ENCODE measurements around the gene ZNF354B. TPM values are rescaled to one million over a fixed set of nuclear protein-coding genes. Genes with fewer than 3 reads are reported as not detected.

Gene ZNF354B
- total and polyA plus RNA-seq, 2 of the 8 experiments (the other 6 are each of a cell fraction or from before 2014, with no cell fraction given) = 5.0 to 10.8 TPM

DNA sequence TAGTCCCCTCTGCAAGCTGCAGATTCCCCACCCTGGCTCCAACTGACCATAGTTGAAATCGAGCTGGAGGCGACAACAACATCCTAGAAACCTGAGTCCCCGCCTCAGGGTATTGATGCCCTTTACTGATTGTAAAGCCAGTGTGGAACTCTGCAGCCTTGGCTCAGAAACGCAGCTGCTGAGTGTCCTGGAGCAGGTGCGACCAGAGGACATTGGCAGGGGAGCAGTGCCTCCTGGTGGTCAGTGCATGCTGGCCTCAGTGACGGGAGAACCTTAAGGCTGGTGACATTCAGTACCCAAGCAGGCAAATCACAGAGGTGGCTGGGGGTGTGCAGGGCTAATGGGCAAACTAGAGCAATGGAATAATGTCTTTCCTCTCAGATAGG, 20.4 kb upstream of the ZNF354B start:
- H3K23me2 ChIP-seq (ENCODE audit: low read depth, low read length) = no peaks in the 10 kb centered on the region
- no peak overlapping the region for H4K8ac ChIP-seq (ENCODE audit: extremely low read depth, insufficient read depth, low read length)
- H3K36me3 ChIP-seq (ENCODE audit: control insufficient read depth in 2 of 4, insufficient read depth in 4 of 4, low read length in 3 of 4) = no peaks in the 10 kb centered on the region
- no peak for FAIRE-seq
- no peak overlapping the region for H3K9ac ChIP-seq (replicated peaks in 1 of 4; ENCODE audit: extremely low read depth in 1 of 4, low read depth in 3 of 4, low read length in 3 of 4)
- no peak overlapping the region for H3K27ac ChIP-seq (ENCODE audit: low read depth, low read length)
- H3K18ac ChIP-seq (ENCODE audit: extremely low read depth, low read length) = no peak overlapping the region
- peaks cover 5 to 33% of the 10 kb centered on the region in 2 experiments; a peak in 3 of 4 replicates for H3K9me3 ChIP-seq (ENCODE audit: insufficient read depth in 2 of 2, low read depth in 1 of 2, low read length in 1 of 2)
- no peak overlapping the region for H3K4ac ChIP-seq (replicated peaks; ENCODE audit: insufficient read length, low read depth, low read length)
- H2BK120ac ChIP-seq (replicated peaks; ENCODE audit: low read depth, low read length) = no peak overlapping the region
- H2BK20ac ChIP-seq (ENCODE audit: low read length) = no peak overlapping the region
- 68% methylated on average over 5 of the region's 6 CpGs; no CpG with 5 or more reads in 1 of the 2 experiments for WGBS, 2 experiments (ENCODE audit: extremely low coverage in 1 of 2, insufficient coverage in 1 of 2, insufficient read length in 1 of 2, insufficient replicate concordance in 2 of 2, low coverage in 1 of 2, low lambda C conversion rate in 2 of 2, missing lambda C conversion rate in 1 of 2)
- ChIA-PET POLR2A (ENCODE audit: partially characterized antibody) (no interaction called here), CTCF (ENCODE audit: partially characterized antibody) (interaction anchor here (0.7 to 2.2 kb wide), 8 partner anchors 10 to 1835 kb away, joined by 3 to 6 read pairs (median 3); partner anchors contain the start of gene ZNF354A)
- H3K4me3 ChIP-seq (ENCODE audit: extremely low read depth in 1 of 4, insufficient read depth in 2 of 4, low read depth in 3 of 4, low read length in 4 of 4) = no peak overlapping the region
- DNase-seq (ENCODE audit: low read depth in 1 of 2, low spot score in 2 of 2) = peak; percentile 44 to 70
- H3K4me1 ChIP-seq (replicated peaks in 1 of 4; ENCODE audit: control insufficient read depth in 3 of 4, insufficient read depth in 4 of 4, low read length in 3 of 4) = no peaks in the 10 kb centered on the region
- no peak overlapping the region for H2BK5ac ChIP-seq (ENCODE audit: low read depth, low read length)
- H2BK12ac ChIP-seq (ENCODE audit: low read depth, low read length) = no peak overlapping the region
- H3K79me1 ChIP-seq (ENCODE audit: low read depth, low read length) = no peaks in the 10 kb centered on the region
- TF ChIP-seq RAD21 (IDR thresholded peaks at IDR 0.05 in 1 of 2, conservative IDR thresholded peaks at IDR 0.05 in 1 of 2; ENCODE audit: low read depth in 2 of 2, low read length in 2 of 2) (peak; percentile 75 to 76), CEBPB (IDR thresholded peaks at IDR 0.05; ENCODE audit: low read depth, low read length) (no peak), MAFK (IDR thresholded peaks at IDR 0.05; ENCODE audit: low read depth, low read length) (no peak), SRF (IDR thresholded peaks at IDR 0.05; ENCODE audit: low read depth, low read length) (no peak), HDAC6 (IDR thresholded peaks at IDR 0.05; ENCODE audit: low read depth, low read length) (no peak), TCF12 (IDR thresholded peaks at IDR 0.05; ENCODE audit: low read depth, low read length) (peak; percentile 55; the same call in 1 of the 2 replicates), JUN (IDR thresholded peaks at IDR 0.05; ENCODE audit: low read depth, low read length) (no peak)
- TF ChIP-seq, protein P1, sequence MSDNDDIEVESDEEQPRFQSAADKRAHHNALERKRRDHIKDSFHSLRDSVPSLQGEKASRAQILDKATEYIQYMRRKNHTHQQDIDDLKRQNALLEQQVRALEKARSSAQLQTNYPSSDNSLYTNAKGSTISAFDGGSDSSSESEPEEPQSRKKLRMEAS (IDR thresholded peaks at IDR 0.05) = peak; percentile 25; the same call in 1 of the 2 replicates
- TF ChIP-seq, protein P2, sequence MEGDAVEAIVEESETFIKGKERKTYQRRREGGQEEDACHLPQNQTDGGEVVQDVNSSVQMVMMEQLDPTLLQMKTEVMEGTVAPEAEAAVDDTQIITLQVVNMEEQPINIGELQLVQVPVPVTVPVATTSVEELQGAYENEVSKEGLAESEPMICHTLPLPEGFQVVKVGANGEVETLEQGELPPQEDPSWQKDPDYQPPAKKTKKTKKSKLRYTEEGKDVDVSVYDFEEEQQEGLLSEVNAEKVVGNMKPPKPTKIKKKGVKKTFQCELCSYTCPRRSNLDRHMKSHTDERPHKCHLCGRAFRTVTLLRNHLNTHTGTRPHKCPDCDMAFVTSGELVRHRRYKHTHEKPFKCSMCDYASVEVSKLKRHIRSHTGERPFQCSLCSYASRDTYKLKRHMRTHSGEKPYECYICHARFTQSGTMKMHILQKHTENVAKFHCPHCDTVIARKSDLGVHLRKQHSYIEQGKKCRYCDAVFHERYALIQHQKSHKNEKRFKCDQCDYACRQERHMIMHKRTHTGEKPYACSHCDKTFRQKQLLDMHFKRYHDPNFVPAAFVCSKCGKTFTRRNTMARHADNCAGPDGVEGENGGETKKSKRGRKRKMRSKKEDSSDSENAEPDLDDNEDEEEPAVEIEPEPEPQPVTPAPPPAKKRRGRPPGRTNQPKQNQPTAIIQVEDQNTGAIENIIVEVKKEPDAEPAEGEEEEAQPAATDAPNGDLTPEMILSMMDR (IDR thresholded peaks at IDR 0.05; ENCODE audit: control extremely low read depth in 1 of 3, insufficient read depth in 1 of 3, low read depth in 1 of 3, low read length in 3 of 3) = peak; percentile 54 to 69 (median 69)
- H2BK15ac ChIP-seq (ENCODE audit: low read length) = no peak overlapping the region
- H2AK5ac ChIP-seq (ENCODE audit: low read depth, low read length) = no peak overlapping the region
- H4K91ac ChIP-seq (replicated peaks; ENCODE audit: insufficient read length, low read length) = no peak overlapping the region
- no peak overlapping the region for H2AFZ ChIP-seq (ENCODE audit: low read length)
- H3K23ac ChIP-seq (ENCODE audit: insufficient read length) = no peak overlapping the region
- H3K14ac ChIP-seq (ENCODE audit: insufficient read length) = no peak overlapping the region
- H3K79me2 ChIP-seq (ENCODE audit: control insufficient read depth in 1 of 2, insufficient read depth in 2 of 2, low read length in 2 of 2) = no peaks in the 10 kb centered on the region
- H3K27me3 ChIP-seq (replicated peaks in 1 of 4; ENCODE audit: control insufficient read depth in 3 of 4, extremely low read depth in 1 of 4, insufficient read depth in 3 of 4, low read length in 3 of 4) = peaks cover 0 to 1% (median 0%) of the 10 kb centered on the region in 4 experiments; a peak in 1 of 7 replicates
- no peak overlapping the region for H3K56ac ChIP-seq (replicated peaks; ENCODE audit: insufficient read length, low read depth, low read length)
- no peak overlapping the region; a peak in 1 of 4 replicates for H3K4me2 ChIP-seq (ENCODE audit: insufficient read depth in 1 of 2, low read depth in 2 of 2, low read length in 2 of 2)
- no peaks in the 10 kb centered on the region for H4K20me1 ChIP-seq (replicated peaks in 1 of 2; ENCODE audit: control insufficient read depth in 1 of 2, insufficient read depth in 2 of 2, low read length in 2 of 2)
- H4K5ac ChIP-seq (ENCODE audit: insufficient read length, low read depth, low read length) = no peak overlapping the region

All from H1 (cell line).